IMR-90 (cell line): ENCODE results near the gene SNAPC4. TPM values are rescaled to one million over a fixed set of nuclear protein-coding genes. Genes with fewer than 3 reads are reported as not detected.

ENCODE experiments used
- ATAC-seq: fragments of 200-7000 bp; cut with Tn5 transposase; 2 replicates; pipeline ENCODE4 v1.9.1; 2020; ENCODE audit warnings: low read depth, mild to moderate bottlenecking, moderate library complexity
- BruUV-seq: library from RNA; stranded (reverse); fragments of 400-500 nt; replicated peaks from 2 replicates; lab custom pipeline; 2021; lab: Mats Ljungman, UMichigan
- CTCF ChIA-PET: fragments of 300-600 bp; formaldehyde crosslinking; extraction: SDS; loops from one replicate; lab custom pipeline; 2021; ENCODE audit warnings: antibody characterized with exemption; lab: Yijun Ruan, JAX
- POLR2A ChIA-PET: fragments of 300-600 bp; sonication (Branson Sonifier 250); formaldehyde crosslinking; loops from one replicate; lab custom pipeline; 2022; ENCODE audit warnings: antibody characterized with exemption; ENCODE audit not compliant: unreplicated experiment; lab: Charles Lee
- DNase-seq: peaks from one replicate; pipeline ENCODE4 v3.0.0; 2013
- H2AFZ ChIP-seq: replicated peaks from 2 replicates; pipeline ENCODE3; 2013; ENCODE audit warnings: low read length, mild to moderate bottlenecking; ENCODE audit not compliant: poor library complexity
- H2AK5ac ChIP-seq: 2 replicates; pipeline ENCODE4 v1.6.1; 2013; ENCODE audit warnings: low read depth, low read length, inconsistent platforms
- H2AK9ac ChIP-seq: replicated peaks from 2 replicates; pipeline ENCODE3; 2013; ENCODE audit warnings: mild to moderate bottlenecking, low read depth, low read length, moderate library complexity; ENCODE audit not compliant: poor library complexity
- H2BK120ac ChIP-seq: 2 replicates; pipeline ENCODE4 v1.6.1; 2013; ENCODE audit warnings: low read depth, low read length, inconsistent platforms
- H2BK15ac ChIP-seq: 3 replicates; pipeline ENCODE4 v1.6.1; 2013; ENCODE audit warnings: low read depth, low read length, inconsistent platforms
- H2BK20ac ChIP-seq: 2 replicates; pipeline ENCODE4 v1.6.1; 2013; ENCODE audit warnings: low read depth, mild to moderate bottlenecking, inconsistent platforms, low read length, moderate library complexity
- H2BK5ac ChIP-seq: 2 replicates; pipeline ENCODE4 v1.6.1; 2013; ENCODE audit warnings: mild to moderate bottlenecking, low read depth, low read length, inconsistent platforms; ENCODE audit not compliant: poor library complexity, severe bottlenecking
- H3K14ac ChIP-seq: replicated peaks from 2 replicates; pipeline ENCODE4 v1.6.1; 2013; ENCODE audit warnings: low read depth, low read length, inconsistent platforms
- H3K18ac ChIP-seq: 2 replicates; pipeline ENCODE4 v1.6.1; 2013; ENCODE audit warnings: low read depth, low read length, control low read depth
- H3K23ac ChIP-seq: 2 replicates; pipeline ENCODE4 v1.6.1; 2013; ENCODE audit warnings: low read depth, low read length, inconsistent platforms
- H3K27ac ChIP-seq: 2 replicates; pipeline ENCODE4 v1.5.1; 2013; ENCODE audit warnings: mild to moderate bottlenecking, control low read depth, low read length; ENCODE audit not compliant: insufficient read depth
- H3K27me3 ChIP-seq: 2 replicates; pipeline ENCODE4 v1.6.1; 2013; ENCODE audit warnings: low read length; ENCODE audit not compliant: control insufficient read depth, insufficient read depth
- H3K36me3 ChIP-seq: 2 replicates; pipeline ENCODE4 v1.6.1; 2013; ENCODE audit warnings: low read length, mixed read lengths; ENCODE audit not compliant: control insufficient read depth, insufficient read depth
- H3K4ac ChIP-seq: 2 replicates; pipeline ENCODE4 v1.6.1; 2013; ENCODE audit warnings: low read depth, low read length, inconsistent platforms
- H3K4me1 ChIP-seq: 2 replicates; pipeline ENCODE4 v1.6.1; 2013; ENCODE audit warnings: low read length, mixed read lengths; ENCODE audit not compliant: control insufficient read depth, insufficient read depth
- H3K4me2 ChIP-seq: 2 replicates; pipeline ENCODE4 v1.6.1; 2013; ENCODE audit warnings: low read depth, mild to moderate bottlenecking, control low read depth, low read length, moderate library complexity
- H3K4me3 ChIP-seq: 2 replicates; pipeline ENCODE4 v1.5.1; 2013; ENCODE audit warnings: low read depth, mild to moderate bottlenecking, control low read depth, low read length, moderate library complexity; ENCODE audit not compliant: insufficient read depth
- H3K56ac ChIP-seq: 2 replicates; pipeline ENCODE4 v1.6.1; 2013; ENCODE audit warnings: low read length, inconsistent platforms; ENCODE audit not compliant: insufficient read depth; ENCODE audit errors: extremely low read depth
- H3K79me1 ChIP-seq, 2 experiments: 2 replicates each; pipeline ENCODE4 v1.6.1; 2013; ENCODE audit warnings: low read length in 2 of 2, inconsistent platforms in 1 of 2, low read depth in 1 of 2
- H3K9ac ChIP-seq: 2 replicates; pipeline ENCODE4 v1.6.1; 2013; ENCODE audit warnings: low read depth, low read length, control low read depth
- H3K9me1 ChIP-seq: 2 replicates; pipeline ENCODE4 v1.6.1; 2013; ENCODE audit warnings: low read length, inconsistent platforms; ENCODE audit not compliant: insufficient read depth
- H3K9me3 ChIP-seq: 2 replicates; pipeline ENCODE4 v1.6.1; 2013; ENCODE audit warnings: low read length; ENCODE audit not compliant: control insufficient read depth, insufficient read depth
- H4K20me1 ChIP-seq: 2 replicates; pipeline ENCODE4 v1.6.1; 2013; ENCODE audit warnings: low read length, inconsistent platforms; ENCODE audit not compliant: insufficient read depth
- H4K5ac ChIP-seq: 2 replicates; pipeline ENCODE4 v1.6.1; 2013; ENCODE audit warnings: mild to moderate bottlenecking, low read depth, low read length, control low read depth
- H4K8ac ChIP-seq, 2 experiments: 2 replicates each; pipeline ENCODE4 v1.6.1; 2013; ENCODE audit warnings: low read depth in 2 of 2, low read length in 2 of 2, control low read depth in 1 of 2, inconsistent platforms in 1 of 2
- H4K91ac ChIP-seq: 2 replicates; pipeline ENCODE4 v1.6.1; 2013; ENCODE audit warnings: low read depth, low read length, inconsistent platforms; ENCODE audit not compliant: insufficient read depth
- CEBPB ChIP-seq: IDR thresholded peaks from 2 replicates; pipeline ENCODE4 v1.6.1; 2012; ENCODE audit warnings: low read depth, low read length, improper control_type of control experiment
- CHD1 ChIP-seq: IDR thresholded peaks from 2 replicates; pipeline ENCODE4 v1.6.1; 2012; ENCODE audit warnings: low read depth, low read length, improper control_type of control experiment
- ELK1 ChIP-seq: fragments of 150-350 bp; IDR thresholded peaks from 2 replicates; pipeline ENCODE4 v1.6.1; 2016; ENCODE audit warnings: low read depth, mild to moderate bottlenecking, low read length, moderate library complexity, borderline replicate concordance
- FOS ChIP-seq: fragments of 150-350 bp; IDR thresholded peaks from 2 replicates; pipeline ENCODE4 v1.6.1; 2016; ENCODE audit warnings: low read depth, low read length
- MAFK ChIP-seq: IDR thresholded peaks from 2 replicates; pipeline ENCODE4 v1.6.1; 2012; ENCODE audit warnings: low read depth, low read length, improper control_type of control experiment
- MAZ ChIP-seq: IDR thresholded peaks from 2 replicates; pipeline ENCODE4 v1.6.1; 2012; ENCODE audit warnings: low read depth, mild to moderate bottlenecking, low read length, improper control_type of control experiment, moderate library complexity, borderline replicate concordance
- MXI1 ChIP-seq: IDR thresholded peaks from 2 replicates; pipeline ENCODE4 v1.6.1; 2012; ENCODE audit warnings: low read depth, mild to moderate bottlenecking, low read length, moderate library complexity, borderline replicate concordance
- NFE2L2 ChIP-seq: fragments of 150-350 bp; IDR thresholded peaks from 2 replicates; pipeline ENCODE4 v1.6.1; 2016; ENCODE audit warnings: low read depth, mild to moderate bottlenecking, low read length
- RAD21 ChIP-seq: IDR thresholded peaks from 2 replicates; pipeline ENCODE4 v1.6.1; 2012; ENCODE audit warnings: low read length, improper control_type of control experiment
- RCOR1 ChIP-seq: IDR thresholded peaks from 2 replicates; pipeline ENCODE4 v1.6.1; 2012; ENCODE audit warnings: mild to moderate bottlenecking, low read length, improper control_type of control experiment; ENCODE audit not compliant: insufficient replicate concordance
- RFX5 ChIP-seq: IDR thresholded peaks from 2 replicates; pipeline ENCODE4 v1.8.0; 2012; ENCODE audit warnings: low read depth, mild to moderate bottlenecking, low read length, moderate library complexity
- SMC3 ChIP-seq: fragments of 150-350 bp; IDR thresholded peaks from 2 replicates; pipeline ENCODE4 v1.6.1; 2016; ENCODE audit warnings: low read depth, mild to moderate bottlenecking, antibody characterized with exemption, low read length, moderate library complexity
- USF2 ChIP-seq: fragments of 150-350 bp; IDR thresholded peaks from 2 replicates; pipeline ENCODE4 v1.6.1; 2017; ENCODE audit warnings: mild to moderate bottlenecking, antibody characterized with exemption, low read length, low read depth
- WGBS, 2 experiments: methylation state at CpG; one replicate each; pipeline versions ENCODE4 v1.1.5 to v1.1.7; 2013; ENCODE audit warnings: missing lambda C conversion rate in 2 of 2; ENCODE audit not compliant: insufficient read length in 1 of 2; ENCODE audit errors: extremely low coverage in 2 of 2; 5-methylcytosine and 5-hydroxymethylcytosine counted together
- dilution Hi-C: fragments of 300-500 bp; cut with HindIII; formaldehyde crosslinking; loops from one replicate; pipeline ENCODE4 v1.14.3; 2018; ENCODE audit warnings: low sequenced_read_pairs; ENCODE audit not compliant: unreplicated experiment
- in situ Hi-C: fragments of 300-500 bp; cut with MboI; formaldehyde crosslinking; loops from 3 replicates; pipeline ENCODE4 v1.14.3; 2019; ENCODE audit warnings: low sequenced_read_pairs, inconsistent platforms, mixed read lengths
- intact Hi-C: fragments of 100-400 bp; cut with micrococcal nuclease; formaldehyde crosslinking; loops from 2 replicates; pipeline ENCODE4 v1.10.0; 2022
- polyA plus RNA-seq, 3 experiments: library from polyadenylated mRNA; depleted of rRNA; stranded (reverse); fragments of >200 nt; gene quantifications; 2 replicates each; pipeline ENCODE4 v1.2.3, GENCODE V29; 2012; ENCODE audit warnings: low replicate concordance in 1 of 3
- total RNA-seq: library from RNA; depleted of rRNA; stranded (reverse); fragments of >200 nt; gene quantifications from 2 replicates; pipeline ENCODE4 v1.2.3, GENCODE V29; 2012
- TF ChIP-seq, protein P1 (sequence below): conservative IDR thresholded peaks from 2 replicates; pipeline ENCODE4 v1.5.1; 2012; ENCODE audit warnings: mild to moderate bottlenecking, low read depth, low read length, improper control_type of control experiment

Gene SNAPC4
- total and polyA plus RNA-seq, 2 of the 4 experiments (the other 2 are of a cell fraction): 2.5 to 6.5 TPM

- in situ Hi-C loops: no loop called here
- H3K36me3 ChIP-seq: peaks cover 47% of the 10 kb centered on the region
- no peak overlapping the region; the same call in 1 of the 2 replicates for H2AK5ac ChIP-seq
Observed at GRCh38 chr9:136398286-136398685, 1.7 kb downstream of the SNAPC4 start.

More at GRCh38 chr9:136398286-136398685, 1.7 kb downstream of the SNAPC4 start:
- Histone ChIP-seq H2BK20ac (no peak overlapping the region), H4K5ac (no peak overlapping the region), H3K4ac (no peak overlapping the region), H3K27me3 (no peaks in the 10 kb centered on the region), H4K8ac (no peak overlapping the region), H3K79me1 (peaks cover 20 to 35% of the 10 kb centered on the region in 2 experiments), H3K23ac (peak overlapping the region; percentile 78), H3K9ac (no peak overlapping the region), H3K4me1 (peaks cover 9% of the 10 kb centered on the region), H3K27ac (peak overlapping the region; percentile 59; the same call in 1 of the 2 replicates), H3K4me2 (peak overlapping the region; percentile 100; the same call in 1 of the 2 replicates), H3K9me3 (no peaks in the 10 kb centered on the region), H3K18ac (no peak overlapping the region), H2AK9ac (peak overlapping the region; percentile 93), H3K9me1 (no peaks in the 10 kb centered on the region), H2BK5ac (no peak overlapping the region), H2AFZ (no peak overlapping the region), H2BK120ac (no peak overlapping the region), H4K20me1 (peaks cover 16% of the 10 kb centered on the region), H3K56ac (no peak overlapping the region), H3K14ac (no peak overlapping the region), H2BK15ac (no peak overlapping the region), H3K4me3 (no peak overlapping the region), H4K91ac (0 out of 2 replicates have a peak overlapping the region, but pooled peaks have one; percentile 38)
- TF ChIP-seq CEBPB (no peak), MAZ (no peak), NFE2L2 (no peak), MXI1 (no peak), ELK1 (no peak), USF2 (no peak), RFX5 (no peak), MAFK (no peak), RCOR1 (no peak), RAD21 (no peak), SMC3 (no peak), CHD1 (no peak), FOS (no peak)
- TF ChIP-seq, protein P1, sequence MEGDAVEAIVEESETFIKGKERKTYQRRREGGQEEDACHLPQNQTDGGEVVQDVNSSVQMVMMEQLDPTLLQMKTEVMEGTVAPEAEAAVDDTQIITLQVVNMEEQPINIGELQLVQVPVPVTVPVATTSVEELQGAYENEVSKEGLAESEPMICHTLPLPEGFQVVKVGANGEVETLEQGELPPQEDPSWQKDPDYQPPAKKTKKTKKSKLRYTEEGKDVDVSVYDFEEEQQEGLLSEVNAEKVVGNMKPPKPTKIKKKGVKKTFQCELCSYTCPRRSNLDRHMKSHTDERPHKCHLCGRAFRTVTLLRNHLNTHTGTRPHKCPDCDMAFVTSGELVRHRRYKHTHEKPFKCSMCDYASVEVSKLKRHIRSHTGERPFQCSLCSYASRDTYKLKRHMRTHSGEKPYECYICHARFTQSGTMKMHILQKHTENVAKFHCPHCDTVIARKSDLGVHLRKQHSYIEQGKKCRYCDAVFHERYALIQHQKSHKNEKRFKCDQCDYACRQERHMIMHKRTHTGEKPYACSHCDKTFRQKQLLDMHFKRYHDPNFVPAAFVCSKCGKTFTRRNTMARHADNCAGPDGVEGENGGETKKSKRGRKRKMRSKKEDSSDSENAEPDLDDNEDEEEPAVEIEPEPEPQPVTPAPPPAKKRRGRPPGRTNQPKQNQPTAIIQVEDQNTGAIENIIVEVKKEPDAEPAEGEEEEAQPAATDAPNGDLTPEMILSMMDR: no peak
- DNase-seq (no peak), ATAC-seq (no peak)
- CTCF ChIA-PET: no interaction called here
- intact Hi-C loops (no loop called here), dilution Hi-C loops (no loop called here)
- POLR2A ChIA-PET: no interaction called here
- no TSS peak for BruUV-seq
- 96% methylated on average over 10 of the region's 12 CpGs; no CpG with 5 or more reads in 1 of the 2 experiments for WGBS, 2 experiments
